Right ventricle myocardium inferior (tissue), 1 donor: ENCODE measurements around the gene PCYT2. TPM values are rescaled to one million over a fixed set of nuclear protein-coding genes. Genes with fewer than 3 reads are reported as not detected.
A peak's percentile ranks its signal among the peaks of the same experiment; 100 is the strongest.

Experiments
- ATAC-seq: fragments of 200-7000 bp; cut with Tn5 transposase; one replicate; pipeline ENCODE4 v1.9.1; 2020; ENCODE audit warnings: mild to moderate bottlenecking, moderate library complexity
- DNase-seq: peaks from one replicate; pipeline ENCODE4 v3.0.0; 2021; ENCODE audit errors: missing footprints
- intact Hi-C: fragments of 100-400 bp; cut with DNase I; formaldehyde crosslinking; loops from one replicate; pipeline ENCODE4 v1.11.0; 2022
- total RNA-seq: library from RNA; stranded (reverse); fragmentation: NEBNext Ultra II Directional; extraction: Animal tissue kit (Norgen Biotek cat#: 25700); gene quantifications from one replicate; pipeline ENCODE4 v1.2.1, GENCODE V29; 2021
- donor health status: DM: no; HTN: yes; CAD: no; lungs with severe emphysema.

Gene PCYT2
- total RNA-seq, 1 donor from 2014 or later: 31.0 TPM

DNA sequence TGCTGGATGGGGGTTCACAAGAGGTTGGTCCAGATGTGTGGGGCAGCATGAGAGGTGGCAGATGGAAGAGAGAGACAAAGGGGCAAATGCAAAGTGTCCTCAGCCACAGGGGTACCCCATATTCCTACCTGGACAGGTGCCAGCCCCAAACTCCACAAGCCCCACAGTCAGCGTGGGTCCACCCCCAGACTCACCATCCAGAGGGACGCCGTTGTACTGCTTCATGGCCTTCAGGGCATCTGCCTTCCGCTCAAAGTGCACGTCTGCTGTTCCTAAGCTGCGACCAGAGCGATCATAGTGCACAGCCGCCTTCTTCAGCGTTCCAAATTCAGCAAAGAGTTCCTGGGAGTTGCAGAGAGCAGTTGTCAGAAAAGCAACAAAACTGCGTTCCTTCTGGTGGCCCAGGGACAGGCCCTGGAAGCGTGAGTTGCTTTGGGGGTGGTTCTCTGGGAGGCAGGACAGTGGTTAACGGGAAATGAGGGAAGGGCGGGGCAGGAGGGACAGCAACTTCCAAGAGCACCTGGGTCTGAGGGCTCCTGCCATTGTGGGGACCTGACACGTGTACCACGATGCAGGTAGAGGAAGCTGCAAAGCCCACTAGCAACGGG, 22.1 kb downstream of the PCYT2 start:
- ATAC-seq (no peak), DNase-seq (no peak)
- intact Hi-C loops: no loop called here

- intact Hi-C loops: no loop called here
- DNase-seq (no peak), ATAC-seq (no peak)
Observed at GRCh38 chr17:81888105-81888987, 22.9 kb downstream of the PCYT2 start.

DNA sequence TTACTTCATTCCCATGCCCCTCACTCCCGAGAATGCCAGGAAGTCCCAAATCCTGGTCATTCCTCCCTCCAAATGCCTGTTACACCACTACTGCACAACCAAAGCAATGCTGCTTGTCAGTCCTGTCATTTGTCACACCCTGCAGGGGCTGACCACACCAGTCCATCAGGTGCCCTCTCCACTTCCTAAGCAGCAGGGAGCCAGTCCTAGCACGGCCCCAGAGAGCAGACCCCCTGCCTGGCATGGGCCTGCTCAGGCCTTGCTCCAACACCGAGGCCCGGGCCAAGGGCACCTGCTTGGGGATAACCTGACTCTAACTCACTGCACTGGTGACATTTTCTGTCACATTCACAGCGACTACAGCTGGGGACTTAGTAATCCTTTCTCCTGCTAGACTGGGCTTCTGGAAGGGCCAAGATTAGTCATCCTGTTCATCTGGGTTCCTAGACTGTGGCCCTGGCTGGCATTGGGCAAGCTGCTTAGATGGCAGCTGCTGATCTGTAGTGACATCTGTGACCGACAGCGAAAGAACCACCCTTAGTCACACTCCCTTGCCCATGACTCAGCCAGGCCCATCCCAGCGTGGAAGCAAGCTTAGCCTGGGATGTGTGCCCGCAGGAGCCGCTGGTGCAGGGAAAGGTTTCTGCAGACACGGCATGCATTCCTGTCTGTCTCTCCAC, 25.2 kb downstream of the PCYT2 start:
- ATAC-seq: no peak
- no peak for DNase-seq
- intact Hi-C loops: no loop called here

DNA sequence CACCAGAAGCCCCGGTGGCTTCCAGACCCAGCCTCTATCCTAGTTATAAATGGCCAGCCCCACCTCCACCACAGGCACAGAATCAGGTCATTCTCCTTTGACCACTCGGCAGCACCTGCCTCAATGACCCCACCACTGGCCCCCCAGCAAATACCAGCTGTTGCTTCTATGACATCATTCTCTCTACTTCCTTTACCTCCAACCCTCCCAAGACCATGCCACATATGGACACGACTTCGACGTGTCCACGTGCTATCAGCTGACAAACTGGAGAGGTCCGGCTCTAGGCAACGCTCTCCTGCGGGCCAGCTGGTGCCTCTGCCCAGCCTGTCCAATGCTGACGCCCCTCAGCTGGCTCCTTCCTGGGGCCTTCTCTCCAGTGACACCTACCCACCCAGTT, 25.7 kb downstream of the PCYT2 start:
- ATAC-seq (no peak), DNase-seq (no peak)
- intact Hi-C loops: no loop called here

- intact Hi-C loops: no loop called here
Observed at GRCh38 chr17:81884968-81885367, 26.2 kb downstream of the PCYT2 start.

GRCh38 chr17:81884520-81884919, 26.7 kb downstream of the PCYT2 start:
- DNase-seq (no peak), ATAC-seq (no peak)
- intact Hi-C loops: no loop called here

More at GRCh38 chr17:81884968-81885367, 26.2 kb downstream of the PCYT2 start:
- ATAC-seq (no peak), DNase-seq (no peak)

GRCh38 chr17:81879121-81879520, 32.1 kb downstream of the PCYT2 start:
- DNase-seq (no peak), ATAC-seq (no peak)
- intact Hi-C loops: no loop called here

DNA sequence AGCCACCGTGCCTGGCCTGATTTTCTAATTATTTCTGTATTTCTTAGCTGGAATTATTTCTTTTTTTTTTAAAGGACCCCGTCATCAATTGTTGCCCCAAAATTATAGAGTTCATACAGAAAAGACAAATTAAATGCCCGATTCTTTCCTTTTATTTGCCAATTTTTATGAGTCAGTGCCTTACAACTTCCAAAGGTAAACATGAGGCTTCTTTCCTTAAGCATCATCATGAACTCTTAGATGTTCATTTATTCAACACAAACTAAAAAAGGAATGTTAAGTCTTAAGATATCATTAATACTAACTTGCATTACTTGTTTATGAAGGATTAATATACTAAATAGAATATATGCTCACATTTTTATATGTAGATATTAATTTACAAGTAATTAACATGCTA, 32.9 kb downstream of the PCYT2 start:
- ATAC-seq (no peak), DNase-seq (no peak)
- intact Hi-C loops: no loop called here

- ATAC-seq (no peak), DNase-seq (no peak)
- intact Hi-C loops: no loop called here
Observed at GRCh38 chr17:81877569-81877968, 33.6 kb downstream of the PCYT2 start.

DNA sequence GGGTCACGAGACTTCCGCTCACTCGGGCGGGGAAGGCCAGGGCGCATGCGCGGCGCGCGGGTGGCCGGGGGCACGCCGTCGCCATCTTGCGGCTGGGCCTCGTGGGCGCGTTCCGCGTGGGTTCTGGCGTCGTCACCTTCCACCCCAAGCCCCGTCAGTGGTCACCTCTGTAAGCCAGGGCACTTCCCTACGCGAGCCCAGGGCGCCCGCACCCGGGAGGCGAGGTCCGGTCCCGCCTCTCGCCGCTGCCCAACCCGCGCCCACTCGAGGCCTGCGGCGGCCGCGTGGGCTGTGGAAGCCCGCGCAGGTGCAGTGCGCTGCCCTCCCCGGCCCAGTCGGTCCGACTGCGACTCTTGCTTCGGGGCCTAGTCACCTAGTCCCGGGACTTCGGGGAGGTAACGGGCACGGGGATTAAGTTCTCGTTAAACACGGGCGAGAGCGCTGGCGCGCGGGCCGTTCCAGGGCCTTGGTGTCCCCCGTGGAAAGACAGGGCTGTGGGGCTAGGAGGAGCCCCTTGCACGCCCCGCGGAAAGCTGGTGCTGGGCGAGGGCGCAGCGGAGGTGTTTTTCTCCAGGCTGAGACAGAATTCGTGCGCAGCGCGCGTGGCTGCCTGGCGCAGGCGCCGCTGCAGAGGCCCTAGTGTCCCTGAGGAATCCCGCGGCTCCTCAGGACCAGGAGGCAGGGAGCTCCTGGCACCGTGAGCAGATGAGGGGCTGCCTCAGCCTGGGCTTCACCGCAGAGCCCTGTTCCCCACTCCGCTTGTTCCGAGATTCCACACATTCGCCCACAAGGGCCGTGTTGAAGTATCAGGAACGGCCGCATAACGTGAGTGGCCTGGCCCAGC, 39.6 kb downstream of the PCYT2 start:
- ATAC-seq (peak; percentile 44), DNase-seq (peak; percentile 97)
- intact Hi-C loops: no loop called here

- no peak for DNase-seq
- intact Hi-C loops: no loop called here
- ATAC-seq: peak; percentile 73
Observed at GRCh38 chr17:81870981-81871386, 40.2 kb downstream of the PCYT2 start, which contains the start of gene ARHGDIA. TSS of gene ARHGDIA (minus strand) at chr17:81871337. CDS start at chr17:81869930, 1,407 bp downstream.

DNA sequence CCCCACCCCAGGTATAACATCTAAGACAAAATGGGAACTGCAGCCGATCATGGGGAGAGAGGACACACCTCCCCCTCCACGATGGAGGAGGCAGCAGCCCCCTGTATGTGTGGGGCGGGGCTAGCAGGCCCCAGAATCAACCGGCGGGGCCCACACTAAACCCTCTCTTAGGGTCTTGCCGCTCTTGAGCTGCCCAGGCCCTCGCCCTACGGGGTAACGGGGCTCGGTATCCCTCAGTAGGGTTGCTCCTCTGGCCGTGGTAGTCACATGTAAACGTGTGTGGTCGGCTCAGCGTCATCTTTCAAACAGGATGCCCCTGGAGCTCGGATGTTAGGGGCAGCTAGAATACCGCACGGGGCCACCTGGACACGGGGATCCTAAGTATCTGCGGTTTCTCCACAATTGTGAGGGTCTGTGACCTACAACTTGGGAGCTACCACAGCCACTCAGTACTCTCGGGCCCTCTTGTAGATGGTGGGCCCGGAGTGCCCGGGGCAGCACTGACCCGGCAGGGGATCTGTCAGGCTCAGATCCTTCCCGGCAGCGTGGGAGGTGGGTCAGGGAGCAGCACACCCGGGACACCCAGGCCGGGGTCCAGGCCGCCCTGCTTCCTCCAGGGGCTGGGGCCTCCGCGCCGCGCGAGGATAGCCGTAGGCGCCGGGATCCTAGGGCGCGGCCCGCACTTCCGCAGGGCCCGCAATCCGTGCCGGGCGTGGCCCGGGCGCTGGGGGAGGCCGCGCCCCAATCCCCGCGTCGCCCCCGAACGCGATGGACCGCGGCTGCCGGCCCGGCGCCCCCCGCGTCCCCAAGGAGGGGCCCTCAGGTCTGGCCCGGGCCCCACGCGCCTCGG, 40.8 kb downstream of the PCYT2 start:
- intact Hi-C loops: no loop called here
- ATAC-seq (no peak), DNase-seq (peak; percentile 79)

DNA sequence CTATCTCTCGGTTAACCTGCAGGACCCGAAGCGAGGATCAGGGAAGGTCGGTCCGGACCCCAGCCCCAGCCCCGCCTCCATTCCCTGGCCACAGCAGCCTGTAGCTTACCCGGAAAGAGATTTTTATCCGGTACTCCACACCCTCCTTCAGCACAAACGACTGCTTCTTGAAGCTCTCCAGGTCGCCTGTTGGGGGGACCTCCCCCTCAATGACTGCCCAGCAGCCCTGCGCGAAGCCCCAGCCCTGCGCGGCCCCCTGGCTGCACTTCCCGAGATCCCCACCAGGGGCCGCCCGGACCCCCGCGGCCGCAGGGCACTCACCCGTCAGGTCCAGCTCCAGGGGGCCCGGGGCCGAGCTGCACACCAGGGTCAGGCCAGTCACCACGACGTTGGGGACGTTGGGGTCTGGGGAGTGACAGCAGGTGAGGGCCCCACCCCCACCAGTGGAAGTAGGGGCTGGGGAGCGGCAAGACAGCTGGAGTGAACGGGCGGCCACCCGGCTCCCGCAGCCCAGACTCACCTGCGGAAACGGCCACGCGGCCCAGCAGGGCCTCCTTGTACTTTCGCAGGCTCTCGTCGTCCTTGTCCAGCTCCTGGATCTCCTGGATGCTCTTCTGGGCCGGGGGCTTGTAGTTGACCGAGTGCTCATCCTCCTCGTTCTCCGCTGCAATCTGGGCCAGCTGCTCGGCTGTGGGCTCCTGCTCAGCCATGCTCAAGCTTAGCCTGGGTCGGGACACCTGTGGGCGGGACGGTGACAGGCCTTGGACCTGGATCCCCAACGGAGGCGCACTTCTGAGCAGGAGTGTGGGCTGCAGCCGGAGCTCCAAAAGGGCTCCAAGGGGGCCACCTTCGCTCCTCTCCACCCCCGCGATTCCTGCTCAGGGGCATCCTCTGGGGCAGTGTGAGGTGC, 41.7 kb downstream of the PCYT2 start:
- DNase-seq (peak; percentile 85), ATAC-seq (peak; percentile 21)
- intact Hi-C loops: no loop called here

- intact Hi-C loops: no loop called here
- DNase-seq (no peak), ATAC-seq (no peak)
Observed at GRCh38 chr17:81868674-81869220, 42.5 kb downstream of the PCYT2 start.

- DNase-seq (no peak), ATAC-seq (no peak)
- intact Hi-C loops: no loop called here
Observed at GRCh38 chr17:81867991-81868673, 43.1 kb downstream of the PCYT2 start.
